Tibial artery (tissue), 4 donors: ENCODE results near the gene KIF15.

ENCODE experiments used
- DNase-seq, 2 donors: peaks; one replicate each; pipeline ENCODE4 v3.0.0-alpha.2; 2019
- H3K27ac ChIP-seq, 2 donors: fragments of 200-600 bp; sonication (generic) in 1 of 2; 1 replicate in 1 of 2; 2 replicates in 1 of 2; pipeline ENCODE4 v1.5.1; 2018 to 2019; ENCODE audit warnings: mild to moderate bottlenecking in 1 of 2
- H3K27me3 ChIP-seq, 2 donors: fragments of 200-600 bp; sonication (generic) in 1 of 2; one replicate each; pipeline versions ENCODE4 v1.5.1 to v1.6.0; 2016 to 2019
- H3K36me3 ChIP-seq, 3 donors: fragments of 200-600 bp; sonication (generic) in 2 of 3; one replicate each; pipeline ENCODE4 v1.5.1; 2016 to 2019; ENCODE audit warnings: mild to moderate bottlenecking in 2 of 3
- H3K4me1 ChIP-seq, 4 donors: fragments of 200-600 bp; sonication (generic) in 2 of 4; 1 replicate in 3 of 4; 2 replicates in 1 of 4; pipeline ENCODE4 v1.5.1; 2016 to 2019
- H3K4me3 ChIP-seq, 2 donors: fragments of 200-600 bp; sonication (generic) in 1 of 2; 1 replicate in 1 of 2; 2 replicates in 1 of 2; pipeline ENCODE4 v1.5.1; 2018 to 2019; ENCODE audit warnings: mild to moderate bottlenecking in 2 of 2
- H3K9me3 ChIP-seq, 3 donors: fragments of 200-600 bp; sonication (generic) in 1 of 3; one replicate each; pipeline ENCODE4 v1.5.1; 2016 to 2019
- CTCF ChIP-seq, 2 experiments: fragments of 200-600 bp in 1 of 2; fragments of 450-650 bp in 1 of 2; IDR thresholded peaks; one replicate each; pipeline ENCODE4 v1.5.1; 2017 to 2019; ENCODE audit warnings: antibody characterized with exemption in 2 of 2, mild to moderate bottlenecking in 1 of 2, moderate library complexity in 1 of 2
- intact Hi-C: fragments of 100-400 bp; cut with DNase I; formaldehyde crosslinking; loops from one replicate; pipeline ENCODE4 v1.15.0; 2023; ENCODE audit warnings: low total_unique reads

The KIF15 gene

GRCh38 chr3:44870375-44871061 is 108.9 kb downstream of the KIF15 start:
- H3K27me3 ChIP-seq = no peaks in the 10 kb centered on the region
- intact Hi-C loops = no loop called here
- H3K27ac ChIP-seq = no peak overlapping the region
- DNase-seq = no peak
- no peak overlapping the region for H3K4me3 ChIP-seq
- no peaks in the 10 kb centered on the region for H3K9me3 ChIP-seq
- TF ChIP-seq CTCF (IDR thresholded peaks at IDR 0.05) = no peak
- peaks cover 0 to 10% (median 0%) of the 10 kb centered on the region in 3 donors for H3K36me3 ChIP-seq
- no peaks in the 10 kb centered on the region for H3K4me1 ChIP-seq

- TF ChIP-seq CTCF (IDR thresholded peaks at IDR 0.05) = no peak
- no peaks in the 10 kb centered on the region for H3K9me3 ChIP-seq
- no peak within 1 kb of the TSS for H3K4me3 ChIP-seq
- intact Hi-C loops = no loop called here
- no peaks in the 10 kb centered on the region for H3K27me3 ChIP-seq
- no peaks in the 10 kb centered on the region for H3K36me3 ChIP-seq
- no peak within 1 kb of the TSS for H3K27ac ChIP-seq
- no peaks in the 10 kb centered on the region for H3K4me1 ChIP-seq
- DNase-seq = no peak
These were observed 112.7 kb downstream of the KIF15 start, which contains the start of gene TGM4 for GRCh38 chr3:44874308-44874707. TSS of gene TGM4 (plus strand) at chr3:44874608. CDS start at chr3:44874679, 71 bp downstream.

- no peaks in the 10 kb centered on the region for H3K4me1 ChIP-seq
- H3K9me3 ChIP-seq = no peaks in the 10 kb centered on the region
- H3K27me3 ChIP-seq = no peaks in the 10 kb centered on the region
- H3K36me3 ChIP-seq = no peaks in the 10 kb centered on the region
- intact Hi-C loops = no loop called here
- no peak overlapping the region for H3K27ac ChIP-seq
- TF ChIP-seq CTCF (IDR thresholded peaks at IDR 0.05) = no peak
- no peak overlapping the region for H3K4me3 ChIP-seq
- DNase-seq = no peak
These were observed 114.0 kb downstream of the KIF15 start for GRCh38 chr3:44875596-44875995.

- H3K4me3 ChIP-seq = no peak overlapping the region
- DNase-seq = no peak
- H3K27me3 ChIP-seq = no peaks in the 10 kb centered on the region
- intact Hi-C loops = no loop called here
- no peaks in the 10 kb centered on the region for H3K4me1 ChIP-seq
- H3K36me3 ChIP-seq = no peaks in the 10 kb centered on the region
- H3K27ac ChIP-seq = no peak overlapping the region
- H3K9me3 ChIP-seq = no peaks in the 10 kb centered on the region
- no peak for TF ChIP-seq CTCF (IDR thresholded peaks at IDR 0.05)
These were observed 115.7 kb downstream of the KIF15 start for GRCh38 chr3:44877333-44877732.

GRCh38 chr3:44880284-44880683 is 118.7 kb downstream of the KIF15 start:
- H3K9me3 ChIP-seq = no peaks in the 10 kb centered on the region
- peaks cover 0 to 19% (median 17%) of the 10 kb centered on the region in 4 donors for H3K4me1 ChIP-seq
- H3K4me3 ChIP-seq = no peak overlapping the region
- no peak for TF ChIP-seq CTCF (IDR thresholded peaks at IDR 0.05)
- no peak overlapping the region for H3K27ac ChIP-seq
- H3K27me3 ChIP-seq = no peaks in the 10 kb centered on the region
- no peaks in the 10 kb centered on the region for H3K36me3 ChIP-seq
- intact Hi-C loops = no loop called here
- DNase-seq = no peak
